K562 (cell line): ENCODE data around the gene SDR42E2. TPM values are rescaled to one million over a fixed set of nuclear protein-coding genes. Genes with fewer than 3 reads are reported as not detected.

ENCODE experiments used
- BMI1 ChIP-seq: fragments of 150-350 bp; IDR thresholded peaks from 2 replicates; pipeline ENCODE4 v1.6.1; 2014; ENCODE audit warnings: low read length
- ELK1 ChIP-seq: sonication (generic); formaldehyde crosslinking; IDR thresholded peaks from 2 replicates; pipeline ENCODE4 v1.8.1; 2022; ENCODE audit warnings: missing genetic modification reagents
- FOXK2 ChIP-seq, 2 experiments: fragments of 450-650 bp; IDR thresholded peaks in 1 of 2; conservative IDR thresholded peaks in 1 of 2; 2 replicates each; pipeline ENCODE4 v1.6.1; 2016; ENCODE audit warnings: low read depth in 2 of 2, mild to moderate bottlenecking in 1 of 2
- GATAD2B ChIP-seq: fragments of 450-650 bp; IDR thresholded peaks from 2 replicates; pipeline ENCODE4 v1.6.1; 2017; ENCODE audit warnings: mild to moderate bottlenecking, borderline replicate concordance
- L3MBTL2 ChIP-seq: fragments of 450-650 bp; IDR thresholded peaks from 2 replicates; pipeline ENCODE4 v1.6.1; 2016; ENCODE audit warnings: mild to moderate bottlenecking, moderate library complexity
- UBTF ChIP-seq, 2 experiments: IDR thresholded peaks; 2 replicates each; pipeline ENCODE4 v1.6.1; 2012; ENCODE audit warnings: improper control_type of control experiment in 2 of 2, low read depth in 2 of 2, low read length in 2 of 2, borderline replicate concordance in 1 of 2
- USF1 ChIP-seq: sonication (generic); formaldehyde crosslinking; IDR thresholded peaks from 2 replicates; pipeline ENCODE4 v1.9.0; 2022; ENCODE audit warnings: mild to moderate bottlenecking, missing genetic modification reagents
- VEZF1 ChIP-seq: fragments of 200-800 bp; sonication (Bioruptor generic); IDR thresholded peaks from 2 replicates; pipeline ENCODE4 v1.6.1; 2017; ENCODE audit warnings: missing genetic modification characterization, missing compliant biosample characterization
- ZBTB17 ChIP-seq: fragments of 450-650 bp; formaldehyde crosslinking; IDR thresholded peaks from 2 replicates; pipeline ENCODE4 v1.4.0; 2020; ENCODE audit warnings: mild to moderate bottlenecking
- ZKSCAN1 ChIP-seq: fragments of 150-350 bp; IDR thresholded peaks from 2 replicates; pipeline ENCODE4 v1.6.1; 2016; ENCODE audit warnings: low read depth, low read length
- ZNF609 ChIP-seq: sonication (generic); formaldehyde crosslinking; IDR thresholded peaks from 2 replicates; pipeline ENCODE4 v1.8.1; 2023; ENCODE audit warnings: missing genetic modification reagents, mild to moderate bottlenecking, borderline replicate concordance
- ZNF639 ChIP-seq, 2 experiments: fragments of 200-800 bp in 1 of 2; sonication (Bioruptor generic) in 1 of 2; sonication (generic) in 1 of 2; formaldehyde crosslinking in 1 of 2; IDR thresholded peaks in 1 of 2; conservative IDR thresholded peaks in 1 of 2; 2 replicates each; pipeline versions ENCODE4 v1.5.0 to v1.6.1; 2016 to 2020; ENCODE audit warnings: missing compliant biosample characterization in 1 of 2, missing genetic modification characterization in 1 of 2, missing genetic modification reagents in 1 of 2
- polyA plus RNA-seq, 8 experiments: library from polyadenylated mRNA; depleted of rRNA in 4 of 8; stranded (reverse) in 5 of 8; unstranded in 3 of 8; fragments of >200 nt; fragmentation: Nextera tagmentation in 2 of 8; fragmentation: Illumina TruSeq in 1 of 8; extraction: Ambion mirVana in 2 of 8; extraction: Trizol in 1 of 8; gene quantifications; 2 replicates each; pipeline versions ENCODE4 v1.2.1 to v1.2.3, GENCODE V29; 2011 to 2014; ENCODE audit warnings: inconsistent platforms in 1 of 8, missing spikeins in 1 of 8
- total RNA-seq, 7 experiments: library from RNA; depleted of rRNA in 6 of 7; stranded (reverse); fragments of >200 nt in 6 of 7; fragmentation: Illumina TruSeq in 2 of 7; extraction: Trizol in 2 of 7; gene quantifications; 2 replicates each; pipeline versions ENCODE4 v1.2.1 to v1.2.3, GENCODE V29; 2011 to 2021; ENCODE audit warnings: low replicate concordance in 1 of 7

Gene SDR42E2
- total and polyA plus RNA-seq, 9 of the 15 experiments (the other 6 are each of a cell fraction or from before 2014, with no cell fraction given): 0.03 to 0.07 (median 0.04) TPM; not detected in 4

GRCh38 chr16:22190776-22191531 is 28.6 kb downstream of the SDR42E2 start (continued):
- TF ChIP-seq VEZF1 (CRISPR knock-in tag) (peak; percentile 70), USF1 (CRISPR knock-in tag) (peak; percentile 49; the same call in 1 of the 2 replicates), UBTF (IDR thresholded peaks at IDR 0.05; ENCODE audit: borderline replicate concordance in 1 of 2, low read depth in 2 of 2, low read length in 2 of 2) (peak in 1 of 2 experiments; percentile 82; a peak in 2 of 4 replicates), ZNF639 (CRISPR knock-in tag; conservative IDR thresholded peaks at IDR 0.05 in 1 of 2, IDR thresholded peaks at IDR 0.05 in 1 of 2) (peak in 1 of 2 experiments; percentile 35; a peak in 1 of 4 replicates), BMI1 (no peak), L3MBTL2 (no peak), GATAD2B (no peak), ZKSCAN1 (no peak), FOXK2 (conservative IDR thresholded peaks at IDR 0.05 in 1 of 2, IDR thresholded peaks at IDR 0.05 in 1 of 2; ENCODE audit: low read depth in 2 of 2) (peak in 1 of 2 experiments; percentile 23; a peak in 1 of 4 replicates), ELK1 (CRISPR knock-in tag) (no peak), ZNF609 (CRISPR knock-in tag) (0 out of 2 replicates have a peak, but pooled peaks have one; percentile 65), ZBTB17 (0 out of 2 replicates have a peak, but pooled peaks have one; percentile 14)
